Activated CD8-positive, alpha-beta memory T cell treated with anti-CD3 and anti-CD28 coated beads for 48 hours (primary cell): Measurements from ENCODE around the gene PALD1.

Experiments used
- DNase-seq, 3 experiments: peaks; one replicate each; pipeline ENCODE4 v3.0.0-alpha.2; 2020; ENCODE audit warnings: low read depth in 2 of 3, low spot score in 2 of 3

PALD1 gene

DNA sequence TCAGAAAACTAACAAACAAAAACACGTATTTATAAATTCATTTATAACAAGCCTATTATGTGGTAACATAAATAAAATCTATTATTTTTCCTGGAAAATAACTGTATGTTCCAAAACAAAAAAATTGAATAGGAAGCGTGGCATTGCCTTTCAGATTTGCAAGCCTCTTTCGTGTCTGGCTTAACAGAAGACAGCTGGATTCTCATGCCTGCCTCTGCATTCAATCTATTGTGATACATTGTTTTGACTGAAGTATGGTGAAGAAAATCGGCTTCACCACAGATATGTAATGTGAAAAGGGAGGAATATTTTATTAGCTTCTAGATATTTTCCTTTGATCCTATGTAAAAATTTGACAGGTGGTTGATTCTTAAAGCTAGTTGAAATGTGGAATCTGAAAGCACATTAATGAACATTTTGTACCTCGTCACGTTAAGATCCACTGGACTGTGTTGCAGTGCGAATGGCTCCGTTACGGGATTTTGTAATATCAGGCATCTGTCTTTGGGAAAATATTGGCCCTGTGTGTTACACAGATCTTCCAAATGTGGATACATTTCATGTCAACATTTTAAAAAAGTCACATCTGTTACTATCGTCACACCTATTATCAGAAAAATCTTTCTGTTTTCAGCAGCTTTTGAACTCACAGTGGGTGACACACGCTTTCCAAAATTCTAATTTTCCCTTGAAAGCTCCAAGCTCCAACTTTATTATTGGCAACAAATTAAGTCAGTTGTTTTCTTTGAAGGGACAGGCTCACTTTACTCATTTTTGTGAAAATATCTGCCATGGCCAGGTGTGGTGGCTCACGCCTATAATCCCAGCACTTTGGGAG, 26.2 kb downstream of the PALD1 start:
- DNase-seq: no peak

DNA sequence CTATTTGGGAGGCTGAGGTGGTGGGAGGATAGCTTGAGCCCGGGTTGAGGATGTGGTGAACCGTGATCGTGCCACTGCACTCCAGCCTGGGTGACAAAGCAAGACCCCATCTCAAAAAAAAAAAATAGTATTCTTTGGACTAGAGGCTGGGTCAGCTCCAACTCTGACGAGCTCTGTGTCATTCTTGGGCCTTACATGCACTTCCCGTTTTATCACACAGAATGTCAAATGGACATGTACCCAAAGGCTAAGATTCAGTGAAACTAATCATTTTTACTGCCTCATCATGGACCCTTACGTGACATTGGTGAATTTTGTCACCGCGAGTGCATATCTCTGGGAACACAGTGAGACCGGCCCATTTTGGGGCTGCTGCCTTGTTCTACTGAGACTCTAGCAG, 27.3 kb downstream of the PALD1 start:
- no peak for DNase-seq

DNA sequence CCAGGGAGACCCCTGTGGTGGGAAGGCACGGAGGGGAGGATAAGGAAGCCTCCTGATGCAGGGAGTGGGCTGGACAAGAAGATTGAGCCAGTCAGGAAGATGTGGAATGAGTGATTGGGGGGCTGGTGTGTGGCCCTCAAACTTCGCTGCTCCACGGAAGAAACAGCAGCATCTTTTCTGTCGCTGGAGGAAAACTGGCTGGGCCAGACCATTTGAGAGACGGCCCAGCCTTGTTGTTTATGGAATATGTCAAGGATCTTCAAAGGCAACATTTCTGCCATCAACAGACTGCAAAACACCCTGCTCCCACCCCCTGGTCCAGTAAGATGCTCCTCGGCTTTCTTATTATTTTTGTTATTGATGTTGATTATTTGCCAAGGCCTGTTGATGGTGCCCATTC, 29.4 kb downstream of the PALD1 start:
- no peak for DNase-seq

DNA sequence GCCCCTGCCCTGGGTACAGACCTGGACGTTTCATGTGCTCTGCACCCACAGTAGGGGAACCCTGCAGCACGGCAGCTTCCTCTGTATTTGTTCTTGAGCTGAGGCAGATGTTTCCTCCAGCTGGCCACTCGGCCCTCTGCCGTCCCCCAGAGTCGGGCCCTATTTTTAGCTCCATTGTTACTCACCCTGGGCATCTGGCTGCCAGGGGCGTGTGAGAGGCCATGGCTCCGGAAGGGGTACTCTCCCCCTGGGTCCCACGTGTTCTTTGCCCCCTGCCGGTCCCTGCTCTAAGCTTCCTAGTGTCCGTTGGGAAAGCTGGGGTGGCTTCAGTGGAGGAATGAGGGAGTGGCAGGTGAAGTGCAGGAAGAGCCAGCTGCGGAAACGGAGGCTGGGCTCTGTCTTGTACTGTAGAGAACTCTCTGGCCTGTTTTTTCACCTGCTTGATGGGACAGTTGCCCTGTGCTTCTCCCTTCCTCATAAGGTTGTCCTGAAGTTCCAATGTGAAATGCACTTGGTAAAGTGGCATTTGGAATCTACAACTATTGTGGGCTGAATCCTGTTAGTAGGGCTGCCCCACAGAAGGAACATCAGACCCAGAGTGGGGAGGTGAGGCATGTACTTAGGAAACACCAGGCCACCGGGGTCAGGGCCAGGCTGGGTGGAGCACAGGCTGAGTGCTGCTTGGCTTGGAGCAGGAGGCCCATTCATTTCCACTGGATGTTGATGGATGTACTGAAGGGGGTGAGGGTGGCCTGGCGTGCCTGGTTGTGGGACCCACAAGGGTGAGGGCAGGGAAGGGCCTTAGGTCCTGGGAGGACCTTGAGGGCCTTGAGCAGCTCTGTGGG, 30.6 kb downstream of the PALD1 start:
- no peak for DNase-seq

DNA sequence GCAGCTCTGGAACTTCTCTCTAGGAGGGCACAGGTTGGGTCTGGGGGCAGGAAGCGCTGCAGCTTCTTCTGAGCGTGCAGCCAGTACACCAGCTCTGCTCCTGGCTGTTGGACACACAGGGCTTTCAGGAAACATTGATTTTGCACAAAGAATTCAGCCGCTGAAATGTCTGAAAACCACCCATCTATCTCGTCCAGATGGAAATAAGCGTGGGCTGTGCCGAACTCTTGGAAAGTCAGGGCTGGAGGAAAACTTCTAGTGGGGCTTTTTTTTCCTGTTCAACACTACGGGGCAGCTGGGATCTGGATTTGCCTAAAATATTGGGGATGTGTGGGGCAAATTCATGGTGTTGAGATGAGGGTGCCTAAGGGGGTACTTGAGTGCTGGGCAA, 31.2 kb downstream of the PALD1 start:
- no peak for DNase-seq

DNA sequence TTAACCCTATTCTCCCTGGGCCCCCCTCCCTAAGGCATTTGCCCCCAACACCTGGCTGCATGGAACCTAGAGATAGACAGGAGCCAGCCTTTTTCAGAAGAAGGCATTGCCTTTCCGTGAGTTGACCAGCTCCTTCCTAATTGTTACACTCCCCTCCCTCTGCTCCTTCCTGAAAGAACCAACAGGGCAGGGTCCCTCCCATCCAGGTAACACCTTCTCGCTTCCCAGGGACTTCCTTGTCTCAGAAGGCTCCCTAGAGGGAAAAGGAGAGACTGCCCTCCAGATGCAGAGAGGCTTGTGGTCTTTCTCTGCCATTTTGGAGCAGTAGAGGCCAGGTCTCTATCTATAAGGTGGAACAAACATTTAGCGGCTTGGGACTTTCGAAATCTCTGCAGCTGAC, 31.9 kb downstream of the PALD1 start:
- DNase-seq: no peak

DNA sequence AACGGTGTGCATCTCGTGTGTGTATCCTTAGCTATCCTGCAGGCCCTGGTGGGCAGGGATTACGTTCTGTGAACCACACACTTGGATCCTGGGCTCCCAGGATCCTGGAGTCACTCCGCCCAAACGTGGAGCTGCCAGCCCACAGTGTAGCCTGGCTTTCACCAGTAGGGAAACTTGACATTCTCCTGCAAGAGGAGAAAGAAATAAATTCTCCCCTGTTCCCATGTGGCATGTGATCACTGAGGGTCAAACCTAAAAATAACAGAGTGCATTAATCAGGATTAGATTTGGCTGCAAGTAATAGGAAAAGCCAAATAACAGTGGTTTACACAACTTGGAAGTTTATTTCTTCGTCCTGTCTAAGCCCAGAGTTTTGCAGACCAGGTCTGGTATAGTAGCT, 32.3 kb downstream of the PALD1 start:
- DNase-seq: no peak

DNA sequence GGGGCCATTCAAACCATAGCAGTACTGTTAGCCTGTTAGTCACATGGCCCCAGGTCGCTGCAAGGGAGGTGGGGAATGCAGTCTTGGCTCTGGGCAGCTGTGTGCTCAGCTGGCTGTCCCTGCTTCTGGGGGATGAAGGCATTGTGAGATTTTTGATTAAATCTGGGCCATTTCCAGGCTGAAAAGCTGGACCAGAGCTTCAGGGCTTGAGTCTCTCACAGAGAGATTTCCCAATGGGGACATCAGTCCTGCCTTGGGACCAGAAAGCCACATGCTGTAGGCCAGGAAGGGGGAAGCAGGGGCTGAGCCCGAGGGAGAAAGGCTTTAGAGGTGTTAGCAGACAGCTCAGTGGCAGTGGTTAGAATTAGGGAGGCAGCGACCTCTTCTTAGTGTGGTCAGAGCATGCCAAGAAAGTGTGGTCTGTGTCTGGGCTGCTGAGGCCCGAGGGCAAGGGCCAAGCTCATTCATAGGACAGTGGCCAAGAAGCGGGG, 33.6 kb downstream of the PALD1 start:
- DNase-seq: no peak

DNA sequence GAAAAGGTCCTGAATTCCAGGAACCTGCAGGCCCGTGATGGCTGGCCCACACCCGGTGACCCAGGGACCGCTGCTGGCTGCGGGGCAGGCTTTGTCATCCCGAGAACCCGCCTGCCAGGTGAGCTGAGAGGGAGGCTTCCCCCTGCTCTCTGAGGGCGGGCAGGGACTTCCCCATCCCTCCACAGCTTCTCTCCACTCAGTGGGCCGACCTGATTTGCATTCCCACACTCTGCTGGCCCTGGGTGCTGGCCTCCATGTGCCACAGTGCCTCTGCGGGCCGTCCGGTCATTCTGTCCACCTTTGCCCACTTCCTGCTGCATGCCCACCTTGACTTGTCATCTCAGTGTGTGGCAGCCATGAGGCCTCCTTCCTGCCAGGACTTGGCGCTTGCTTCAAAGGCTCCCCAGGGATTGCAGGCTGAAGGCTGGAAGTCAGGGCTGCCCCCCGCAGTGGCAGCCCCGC, 35.3 kb downstream of the PALD1 start:
- DNase-seq: no peak

DNA sequence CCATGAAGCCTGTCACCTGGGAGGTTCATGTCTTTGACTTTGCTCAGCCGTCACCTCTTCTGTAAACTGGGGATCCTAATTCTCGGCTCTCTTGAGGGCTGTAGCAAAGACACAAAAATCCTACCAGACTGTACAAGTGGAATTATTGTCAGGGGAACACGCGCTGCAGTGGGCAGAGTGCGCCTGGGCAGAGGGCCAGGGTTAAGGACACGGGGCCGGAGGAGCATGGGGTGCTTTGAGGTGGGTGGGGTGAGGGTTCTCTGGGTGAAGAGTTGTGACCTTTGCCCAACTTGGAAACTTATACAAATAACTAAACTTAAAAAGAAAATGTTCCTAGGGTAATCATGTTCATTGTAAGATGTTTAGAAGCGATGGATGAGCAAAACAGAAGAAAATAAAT, 36.0 kb downstream of the PALD1 start:
- DNase-seq: no peak

DNA sequence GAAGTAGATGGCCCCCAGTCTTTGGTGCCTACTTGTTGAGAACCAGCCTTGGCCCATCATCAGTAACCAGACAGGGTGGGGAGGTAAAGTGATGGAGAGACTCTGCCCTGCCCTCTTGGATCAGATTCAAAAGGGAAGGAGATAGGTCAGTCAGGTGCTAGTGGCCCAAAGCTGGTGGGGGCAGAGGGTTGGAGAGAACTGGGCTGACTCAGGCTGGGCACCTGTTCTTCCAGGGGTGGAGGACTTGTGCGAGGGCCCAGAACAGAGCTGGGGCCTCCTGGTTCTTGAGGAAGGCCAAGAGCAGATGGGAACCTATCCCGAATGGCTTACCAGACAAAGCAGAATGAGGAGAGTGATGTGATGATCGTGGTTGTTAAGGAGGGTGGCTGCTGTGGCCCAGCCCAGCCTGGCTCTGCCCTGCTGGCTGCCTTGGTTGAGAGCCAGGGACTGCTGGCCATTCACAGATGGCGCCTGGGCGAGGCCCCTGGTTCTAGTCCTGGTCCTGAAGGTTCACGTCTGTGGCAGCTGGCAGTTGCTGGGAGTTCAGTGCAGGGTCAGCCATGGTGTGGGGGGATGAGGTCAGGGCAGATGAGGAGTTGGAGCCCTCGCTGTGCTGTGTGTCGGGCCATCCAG, 36.6 kb downstream of the PALD1 start:
- DNase-seq: no peak

DNA sequence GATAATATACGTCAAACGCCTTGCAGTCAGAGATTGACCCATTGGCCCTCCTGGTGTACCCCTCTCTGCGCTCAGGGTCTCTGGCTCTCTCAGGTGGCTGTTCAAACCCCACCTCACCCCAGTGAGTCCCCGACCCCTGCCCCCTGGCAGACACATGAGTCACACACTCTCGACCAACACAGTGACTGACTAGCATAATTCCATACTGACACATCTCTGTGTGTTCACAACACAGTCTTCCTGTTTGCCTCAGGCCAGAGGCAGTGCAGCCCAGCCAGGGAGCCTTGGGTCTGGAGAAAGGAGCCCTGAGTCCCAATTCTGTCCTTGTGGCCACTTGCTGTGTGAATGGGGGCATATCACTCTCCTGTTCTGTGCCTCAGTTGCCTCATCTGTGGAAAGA, 40.1 kb downstream of the PALD1 start:
- no peak for DNase-seq

DNA sequence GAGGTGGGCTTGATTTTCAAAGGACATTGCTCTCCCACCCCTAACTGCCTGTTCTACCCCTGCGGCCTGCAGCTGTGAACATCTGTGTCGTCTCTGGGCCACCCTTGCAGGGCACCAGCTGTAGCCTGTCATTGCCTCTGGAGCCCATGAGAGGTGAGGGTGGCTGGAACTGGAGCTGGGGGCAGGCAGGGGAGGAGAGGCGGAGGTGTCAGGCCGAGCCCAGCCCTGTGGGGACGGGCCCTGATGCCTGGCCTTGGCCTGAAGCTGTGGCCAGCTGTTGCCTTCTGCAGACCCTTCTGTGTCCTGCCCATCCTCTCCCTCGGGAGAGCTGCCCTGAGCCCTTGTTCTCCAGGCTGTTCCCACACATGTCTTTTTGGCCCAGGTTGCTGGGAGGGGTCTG, 44.5 kb downstream of the PALD1 start:
- no peak for DNase-seq

DNA sequence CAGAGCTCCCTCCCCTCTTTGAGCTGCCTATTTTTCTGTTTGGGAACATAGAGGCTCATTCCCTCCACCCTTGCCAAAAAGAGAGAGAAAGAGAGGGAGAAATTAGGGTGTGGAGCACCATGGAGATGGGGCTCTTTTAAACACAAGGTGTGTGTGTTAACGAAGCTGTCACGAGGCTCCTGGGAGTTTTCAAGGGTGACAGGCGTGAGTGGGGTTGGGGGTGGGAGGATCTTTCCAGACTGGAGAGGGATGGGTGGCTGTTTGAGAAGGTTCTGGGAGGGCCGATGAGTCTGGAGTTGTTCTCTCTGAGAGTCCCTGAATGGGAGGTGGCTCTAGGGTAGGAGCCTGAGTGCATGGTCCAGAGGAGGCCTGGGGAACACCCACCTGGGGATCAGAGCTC, 45.0 kb downstream of the PALD1 start:
- DNase-seq: no peak

DNA sequence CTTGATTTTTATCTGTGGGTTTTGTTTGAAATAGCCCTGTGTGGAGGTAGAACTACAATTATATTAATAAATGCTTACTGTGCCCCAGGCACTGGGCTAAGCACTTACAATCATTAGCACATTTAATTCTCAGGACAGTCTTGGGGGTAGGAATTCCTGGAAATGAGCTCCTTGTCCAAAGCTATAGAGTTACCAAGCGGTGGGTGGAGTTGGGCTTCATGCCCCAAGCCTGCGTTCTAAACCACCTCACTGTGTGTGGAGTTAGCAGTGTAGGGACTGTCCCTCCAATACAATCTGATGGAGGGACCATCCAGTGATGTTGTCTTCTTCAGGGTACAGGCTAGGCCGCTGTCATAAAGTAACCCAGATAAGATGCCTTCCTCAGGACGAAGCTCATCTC, 49.7 kb downstream of the PALD1 start:
- DNase-seq: no peak

DNA sequence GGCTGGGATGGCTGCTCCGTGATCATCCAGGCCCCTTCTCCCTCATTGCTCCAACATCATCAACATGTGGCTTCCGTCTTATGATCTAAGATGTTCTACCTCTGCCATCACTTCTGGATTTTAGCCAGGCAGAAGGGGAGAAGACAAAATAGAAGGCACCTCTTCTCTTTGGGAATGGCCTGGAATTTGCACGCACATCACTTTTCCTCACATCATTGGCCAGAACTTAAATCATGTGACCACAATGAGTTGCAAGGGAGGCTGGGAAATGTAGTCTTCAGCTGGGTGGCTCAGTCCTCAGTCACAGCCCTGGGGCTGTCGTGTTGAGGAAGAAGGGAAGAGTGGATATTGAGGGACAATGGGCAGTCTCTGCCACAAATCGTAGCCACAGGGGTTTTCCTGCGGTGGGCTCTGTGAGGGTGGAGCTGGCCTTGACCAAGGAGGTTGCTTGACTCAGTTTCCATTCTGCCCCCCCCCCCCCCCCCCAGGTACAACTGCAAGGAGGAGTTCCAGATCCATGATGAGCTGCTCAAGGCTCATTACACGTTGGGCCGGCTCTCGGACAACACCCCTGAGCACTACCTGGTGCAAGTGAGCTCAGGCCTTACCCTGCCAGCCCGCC, 50.3 kb downstream of the PALD1 start:
- DNase-seq: no peak

DNA sequence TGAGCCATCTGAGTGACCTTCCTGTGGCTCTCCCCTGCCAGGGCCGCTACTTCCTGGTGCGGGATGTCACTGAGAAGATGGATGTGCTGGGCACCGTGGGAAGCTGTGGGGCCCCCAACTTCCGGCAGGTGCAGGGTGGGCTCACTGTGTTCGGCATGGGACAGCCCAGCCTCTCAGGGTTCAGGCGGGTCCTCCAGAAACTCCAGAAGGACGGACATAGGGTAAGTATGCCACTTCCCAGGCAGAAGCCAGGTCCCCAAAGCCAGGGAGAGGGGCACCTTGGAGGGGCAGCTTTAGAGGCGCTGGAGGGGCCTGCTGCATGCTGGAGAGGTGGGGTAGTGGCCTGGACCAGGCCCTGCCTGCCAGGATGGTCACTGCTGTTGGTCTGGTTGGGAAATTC, 51.3 kb downstream of the PALD1 start:
- no peak for DNase-seq

DNA sequence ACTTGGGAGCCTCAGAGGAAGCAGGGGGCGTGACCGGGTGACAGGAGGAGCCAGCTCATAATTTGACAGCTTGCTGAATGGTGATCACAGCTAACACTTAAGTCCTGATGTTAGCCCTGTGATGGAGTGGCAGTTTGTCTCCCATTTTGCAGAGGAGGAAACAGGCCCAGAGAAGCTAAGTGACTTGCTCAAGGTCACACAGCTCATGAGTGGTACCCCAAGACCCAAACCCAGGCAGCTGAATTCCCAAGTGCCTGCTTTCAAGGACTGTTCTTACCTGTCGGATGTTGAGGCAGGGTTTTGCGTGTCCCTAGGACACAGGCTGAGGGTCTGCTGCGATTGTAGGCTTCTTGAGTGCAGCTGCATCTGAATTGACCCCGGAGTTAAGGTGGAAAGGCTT, 51.7 kb downstream of the PALD1 start:
- DNase-seq: no peak

DNA sequence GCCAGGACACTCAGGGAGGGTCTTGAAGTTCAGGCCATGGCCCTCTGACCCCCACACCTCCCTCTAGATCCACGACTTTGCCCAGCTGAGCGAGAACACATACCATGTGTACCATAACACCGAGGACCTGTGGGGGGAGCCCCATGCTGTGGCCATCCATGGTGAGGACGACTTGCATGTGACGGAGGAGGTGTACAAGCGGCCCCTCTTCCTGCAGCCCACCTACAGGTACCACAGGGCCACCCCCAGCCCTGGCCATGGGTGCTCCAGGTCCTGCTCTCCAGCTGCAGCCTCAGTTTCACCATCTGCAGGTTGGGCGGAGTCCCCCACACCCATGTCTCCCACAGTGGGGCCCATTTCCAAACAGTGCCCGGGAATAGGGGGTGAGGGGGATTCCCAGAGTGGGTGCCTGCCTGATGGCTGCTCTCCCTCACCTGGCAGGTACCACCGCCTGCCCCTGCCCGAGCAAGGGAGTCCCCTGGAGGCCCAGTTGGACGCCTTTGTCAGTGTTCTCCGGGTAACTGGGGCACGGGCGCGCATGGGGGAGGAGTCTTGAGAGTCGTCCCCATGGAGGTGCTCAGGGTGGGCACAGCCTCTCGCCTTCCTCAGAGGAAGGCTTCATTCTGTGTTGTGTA, 54.1 kb downstream of the PALD1 start:
- DNase-seq: no peak

DNA sequence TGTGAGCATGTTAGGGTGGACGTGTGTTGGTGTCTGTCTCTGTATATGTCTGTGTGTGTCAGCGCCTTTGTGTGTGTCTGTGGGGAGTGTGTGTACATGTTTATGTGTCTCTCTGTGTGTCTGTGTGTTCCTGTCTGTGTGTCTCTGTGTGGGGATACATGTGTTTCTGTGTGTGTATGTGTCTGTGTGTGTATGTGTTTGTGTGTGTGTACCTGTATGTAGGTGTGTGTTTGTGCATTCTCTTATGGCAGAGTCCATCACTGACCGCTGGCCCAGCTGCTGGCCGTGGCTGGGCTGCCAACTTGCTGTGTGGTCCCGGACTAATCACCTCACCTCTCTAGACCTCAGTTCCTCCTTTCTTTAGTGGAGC, 54.6 kb downstream of the PALD1 start:
- no peak for DNase-seq

DNA sequence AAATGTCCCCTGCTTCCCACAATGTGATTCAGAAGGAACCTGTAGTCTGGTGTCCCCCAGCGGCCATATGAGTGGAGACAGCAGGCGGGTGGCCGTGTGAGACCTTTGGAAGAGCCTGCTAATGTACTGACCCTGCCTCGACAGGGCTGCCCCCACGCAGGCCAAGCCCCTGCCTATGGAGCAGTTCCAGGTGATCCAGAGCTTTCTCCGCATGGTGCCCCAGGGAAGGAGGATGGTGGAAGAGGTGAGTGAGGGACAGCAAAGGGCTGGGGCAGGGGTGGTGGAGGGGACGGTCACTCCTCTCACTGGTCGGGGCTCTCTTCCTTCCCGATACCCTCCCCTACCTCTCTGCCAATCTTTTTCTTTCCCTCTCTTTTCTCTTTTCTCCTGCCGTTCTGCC, 55.7 kb downstream of the PALD1 start:
- no peak for DNase-seq
